ENCODE results near the gene FRMD1.
A peak's percentile ranks its signal among the peaks of the same experiment; 100 is the strongest.
"Not testable (repeated sequence)": the region's sequence is repeated elsewhere in the genome, so short reads cannot be mapped to it uniquely, and the experiment has no call there.

Gene FRMD1

GRCh38 chr6:168078175-168078942, 653 bp downstream of the FRMD1 start:
- DNase-seq (ENCODE audit: low read depth), result no peak

GRCh38 chr6:168077401-168077800, 1.6 kb downstream of the FRMD1 start:
- DNase-seq (ENCODE audit: low read depth), result not testable (repeated sequence)

GRCh38 chr6:168075787-168076202, 3.2 kb downstream of the FRMD1 start:
- DNase-seq (ENCODE audit: low read depth), result no peak

GRCh38 chr6:168075216-168075615, 3.8 kb downstream of the FRMD1 start:
- DNase-seq (ENCODE audit: low read depth), result no peak

GRCh38 chr6:168073937-168074730, 4.9 kb downstream of the FRMD1 start:
- no peak for DNase-seq (ENCODE audit: low read depth)

- DNase-seq (ENCODE audit: low read depth), result no peak
Measured at GRCh38 chr6:168072730-168073129, 6.3 kb downstream of the FRMD1 start.

- no peak for DNase-seq (ENCODE audit: low read depth)
Measured at GRCh38 chr6:168072261-168072660, 6.8 kb downstream of the FRMD1 start.

- no peak for DNase-seq (ENCODE audit: low read depth)
Measured at GRCh38 chr6:168071620-168072019, 7.4 kb downstream of the FRMD1 start.

GRCh38 chr6:168070804-168071203, 8.2 kb downstream of the FRMD1 start:
- DNase-seq (ENCODE audit: low read depth), result no peak

- no peak for DNase-seq (ENCODE audit: low read depth)
Measured at GRCh38 chr6:168067081-168067759, 11.8 kb downstream of the FRMD1 start.

GRCh38 chr6:168064226-168064807, 14.7 kb downstream of the FRMD1 start:
- no peak for DNase-seq (ENCODE audit: low read depth)

- DNase-seq (ENCODE audit: low read depth), result no peak
Measured at GRCh38 chr6:168063431-168063830, 15.6 kb downstream of the FRMD1 start.

GRCh38 chr6:168062346-168063289, 16.4 kb downstream of the FRMD1 start:
- DNase-seq (ENCODE audit: low read depth), result no peak

- no peak for DNase-seq (ENCODE audit: low read depth)
Measured at GRCh38 chr6:168061269-168062210, 17.5 kb downstream of the FRMD1 start.

- DNase-seq (ENCODE audit: low read depth), result peak; percentile 45
Measured at GRCh38 chr6:168060521-168060931, 18.5 kb downstream of the FRMD1 start.

GRCh38 chr6:168058691-168059551, 20.1 kb downstream of the FRMD1 start:
- DNase-seq (ENCODE audit: low read depth), result no peak

GRCh38 chr6:168057836-168058235, 21.2 kb downstream of the FRMD1 start:
- no peak for DNase-seq (ENCODE audit: low read depth)

GRCh38 chr6:168056892-168057527, 22.0 kb downstream of the FRMD1 start:
- no peak for DNase-seq (ENCODE audit: low read depth)

Data from GM04504 (cell line).